Transverse colon (tissue), 4 donors: ENCODE results near the gene CELF4.

Source experiments
- CTCF ChIP-seq, 5 experiments: fragments of 200-600 bp in 3 of 5; fragments of 450-650 bp in 2 of 5; sonication (generic) in 3 of 5; IDR thresholded peaks; 1 replicate in 2 of 5; 2 replicates in 3 of 5; pipeline ENCODE4 v1.5.1; 2016 to 2017; ENCODE audit warnings: antibody characterized with exemption in 5 of 5, inconsistent platforms in 3 of 5, mild to moderate bottlenecking in 2 of 5, moderate library complexity in 1 of 5
- POLR2AphosphoS5 ChIP-seq, 3 donors: sonication (generic); formaldehyde crosslinking; IDR thresholded peaks; one replicate each; pipeline ENCODE4 v1.6.1; 2016; ENCODE audit warnings: antibody characterized with exemption in 3 of 3

GRCh38 chr18:37489011-37489410 is 76.6 kb downstream of the CELF4 start:
- TF ChIP-seq CTCF (IDR thresholded peaks at IDR 0.05) (no peak), POLR2AphosphoS5 (IDR thresholded peaks at IDR 0.05) (no peak)
